Neutrophil (primary cell): ENCODE results near the gene EPB42.

Source experiments
- H3K27ac ChIP-seq: fragments of 200-600 bp; sonication (generic); 2 replicates; pipeline ENCODE4 v1.5.1; 2016; ENCODE audit warnings: mild to moderate bottlenecking, moderate library complexity
- H3K27me3 ChIP-seq: fragments of 200-600 bp; sonication (generic); 2 replicates; pipeline ENCODE4 v1.6.0; 2016; ENCODE audit warnings: mild to moderate bottlenecking
- H3K36me3 ChIP-seq: fragments of 200-600 bp; sonication (generic); 2 replicates; pipeline ENCODE4 v1.5.1; 2017
- H3K4me1 ChIP-seq, 2 experiments: fragments of 200-600 bp in 1 of 2; sonication (generic) in 1 of 2; 1 replicate in 1 of 2; 2 replicates in 1 of 2; pipeline versions ENCODE4 v1.5.1 to v1.6.1; 2013 to 2016; ENCODE audit warnings: low read depth in 1 of 2, low read length in 1 of 2, mild to moderate bottlenecking in 1 of 2, moderate library complexity in 1 of 2; ENCODE audit not compliant: control insufficient read depth in 1 of 2, insufficient read depth in 1 of 2
- H3K4me3 ChIP-seq, 2 experiments: fragments of 200-600 bp in 1 of 2; sonication (generic) in 1 of 2; 1 replicate in 1 of 2; 2 replicates in 1 of 2; pipeline ENCODE4 v1.5.1; 2013 to 2016; ENCODE audit warnings: low read depth in 1 of 2, low read length in 1 of 2, mild to moderate bottlenecking in 1 of 2, moderate library complexity in 1 of 2
- H3K9me3 ChIP-seq: fragments of 200-600 bp; sonication (generic); 2 replicates; pipeline ENCODE4 v1.5.1; 2016
- CTCF ChIP-seq: fragments of 200-600 bp; sonication (generic); IDR thresholded peaks from 2 replicates; pipeline ENCODE4 v1.5.1; 2016; ENCODE audit warnings: antibody characterized with exemption

The EPB42 gene

GRCh38 chr15:43214592-43215295, 6.1 kb downstream of the EPB42 start:
- H3K36me3 ChIP-seq, result no peaks in the 10 kb centered on the region
- no peak overlapping the region for H3K27ac ChIP-seq
- H3K27me3 ChIP-seq, result peaks cover 11% of the 10 kb centered on the region
- H3K9me3 ChIP-seq, result no peaks in the 10 kb centered on the region
- no peak overlapping the region for H3K4me3 ChIP-seq
- no peak for TF ChIP-seq CTCF
- H3K4me1 ChIP-seq, result no peaks in the 10 kb centered on the region

- Histone ChIP-seq H3K4me3 (no peak overlapping the region), H3K9me3 (no peaks in the 10 kb centered on the region), H3K27me3 (peaks cover 17% of the 10 kb centered on the region), H3K27ac (no peak overlapping the region), H3K36me3 (no peaks in the 10 kb centered on the region), H3K4me1 (no peaks in the 10 kb centered on the region)
- TF ChIP-seq CTCF, result no peak
Measured at GRCh38 chr15:43214169-43214568, 6.6 kb downstream of the EPB42 start.

- no peak overlapping the region for H3K27ac ChIP-seq
- no peaks in the 10 kb centered on the region for H3K9me3 ChIP-seq
- H3K36me3 ChIP-seq, result no peaks in the 10 kb centered on the region
- H3K4me3 ChIP-seq, result no peak overlapping the region
- H3K4me1 ChIP-seq, result no peaks in the 10 kb centered on the region
- peaks cover 24% of the 10 kb centered on the region for H3K27me3 ChIP-seq
- TF ChIP-seq CTCF, result no peak
Measured at GRCh38 chr15:43213466-43213865, 7.4 kb downstream of the EPB42 start.

GRCh38 chr15:43212951-43213350, 7.9 kb downstream of the EPB42 start:
- H3K27ac ChIP-seq, result no peak overlapping the region
- H3K4me1 ChIP-seq, result no peaks in the 10 kb centered on the region
- H3K36me3 ChIP-seq, result no peaks in the 10 kb centered on the region
- no peak for TF ChIP-seq CTCF
- no peaks in the 10 kb centered on the region for H3K9me3 ChIP-seq
- peaks cover 29% of the 10 kb centered on the region for H3K27me3 ChIP-seq
- H3K4me3 ChIP-seq, result no peak overlapping the region

GRCh38 chr15:43212299-43212698, 8.5 kb downstream of the EPB42 start:
- Histone ChIP-seq H3K9me3 (no peaks in the 10 kb centered on the region), H3K27me3 (peaks cover 35% of the 10 kb centered on the region), H3K4me1 (no peaks in the 10 kb centered on the region), H3K36me3 (no peaks in the 10 kb centered on the region), H3K4me3 (no peak overlapping the region), H3K27ac (no peak overlapping the region)
- no peak for TF ChIP-seq CTCF
